NCI-H187 treated with DMSO at 0.1 percent for 48 hours (cell line): ENCODE measurements around the gene MRPL42.
A peak's percentile ranks its signal among the peaks of the same experiment; 100 is the strongest.
"Not testable (repeated sequence)": the region's sequence is repeated elsewhere in the genome, so short reads cannot be mapped to it uniquely, and the experiment has no call there.

Experiments used
- DNase-seq: peaks from one replicate; lab custom pipeline; 2025; lab: John Stamatoyannopoulos, UW

MRPL42 gene

DNA sequence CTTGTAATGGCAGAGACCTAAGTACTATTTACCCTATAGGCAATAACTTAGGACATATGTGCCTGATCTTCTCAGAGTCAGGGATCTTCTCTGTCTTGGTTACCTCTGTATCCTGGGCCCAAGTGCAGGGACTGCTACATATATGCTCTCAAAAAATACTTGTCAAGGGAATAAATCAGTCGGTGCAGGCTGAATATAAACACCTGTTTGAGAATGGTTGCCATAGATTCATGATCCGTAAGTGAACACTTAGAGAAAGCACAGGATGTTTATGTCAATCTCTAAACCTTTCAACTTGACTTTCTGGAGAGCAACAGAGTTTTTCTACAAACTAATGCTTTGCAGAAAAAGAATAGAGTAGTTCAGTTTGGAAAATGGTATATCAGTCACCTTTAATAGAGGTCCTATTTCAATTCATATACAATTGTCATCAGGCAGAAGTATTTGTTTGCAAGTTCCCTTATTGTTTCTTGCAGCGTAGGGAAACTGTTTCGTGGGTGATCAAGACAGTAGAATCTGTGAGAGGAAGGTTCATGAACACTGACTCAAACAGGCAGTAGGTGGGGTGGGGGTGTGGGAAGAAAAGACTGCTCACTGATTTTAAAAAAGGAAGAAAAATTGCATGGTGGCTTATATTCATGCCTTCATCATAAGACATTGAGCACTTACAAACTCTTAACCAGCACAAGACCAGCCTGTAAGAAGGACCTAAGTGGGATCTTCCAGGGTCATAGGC lies 19.6 kb upstream of the MRPL42 start:
- peak; percentile 15 for DNase-seq

- no peak for DNase-seq
Observed at GRCh38 chr12:93448796-93449195, 18.5 kb upstream of the MRPL42 start.

- DNase-seq = no peak
Observed at GRCh38 chr12:93449277-93449676, 18.0 kb upstream of the MRPL42 start.

DNA sequence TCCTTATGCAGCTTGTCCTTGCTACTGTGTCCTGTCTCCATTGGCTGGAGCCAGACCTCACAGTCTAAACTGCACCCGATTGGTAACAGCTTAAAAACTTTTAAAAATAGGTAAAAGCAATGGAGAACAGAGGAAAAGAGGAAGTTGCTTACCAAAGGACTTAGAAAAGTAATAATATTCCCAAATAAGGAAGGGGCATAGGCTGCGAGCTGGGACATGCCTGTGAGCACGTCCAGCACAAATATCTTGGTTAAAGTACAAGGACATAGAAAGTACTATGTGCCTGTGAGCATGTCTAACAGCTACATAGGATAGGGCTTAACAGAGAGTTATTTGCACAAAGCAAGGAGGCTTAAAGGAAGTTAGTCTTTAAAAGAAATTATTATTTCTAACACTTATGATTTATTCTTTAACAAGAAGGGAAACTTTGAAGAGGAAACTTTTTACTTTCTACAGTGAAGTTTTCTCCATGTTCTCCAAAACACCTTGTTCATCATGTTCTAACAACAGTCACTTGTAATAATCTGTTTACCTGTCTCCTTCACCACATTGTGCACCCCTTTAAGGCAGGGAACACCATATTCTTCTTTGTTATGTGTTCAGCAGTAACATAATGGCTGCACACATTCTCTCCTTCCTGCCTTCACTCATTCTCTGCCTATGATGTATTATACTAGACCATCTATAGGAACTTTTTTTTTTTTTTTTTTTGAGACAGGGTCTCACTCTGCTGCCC lies 15.7 kb upstream of the MRPL42 start:
- no peak for DNase-seq

- DNase-seq = no peak
Observed at GRCh38 chr12:93453633-93454032, 13.7 kb upstream of the MRPL42 start.

- no peak for DNase-seq
Observed at GRCh38 chr12:93456077-93456476, 11.2 kb upstream of the MRPL42 start.

DNA sequence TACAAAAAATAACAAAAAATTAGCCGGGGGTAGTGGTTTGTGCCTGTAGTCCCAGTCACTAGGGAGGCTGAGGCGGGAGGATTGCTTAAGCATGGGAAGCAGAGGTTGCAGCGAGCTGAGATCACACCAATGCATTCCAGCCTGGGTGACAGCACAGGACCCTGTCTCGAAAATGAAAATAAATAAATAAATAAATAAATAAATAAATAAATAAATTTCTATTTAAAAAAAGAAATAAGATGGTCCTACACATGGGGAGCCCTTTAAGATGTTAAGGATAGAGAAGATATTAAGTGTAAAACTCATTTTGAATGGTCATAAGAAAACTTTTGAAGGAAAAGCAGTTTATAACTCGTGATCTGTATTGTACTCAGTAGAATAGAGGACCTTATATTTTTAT lies 8.2 kb upstream of the MRPL42 start:
- no peak for DNase-seq

GRCh38 chr12:93460003-93460402 lies 7.3 kb upstream of the MRPL42 start:
- no peak for DNase-seq

GRCh38 chr12:93460902-93461301 lies 6.4 kb upstream of the MRPL42 start:
- no peak for DNase-seq

- DNase-seq = no peak
Observed at GRCh38 chr12:93461503-93461902, 5.8 kb upstream of the MRPL42 start.

GRCh38 chr12:93465841-93466240 lies 1.5 kb upstream of the MRPL42 start:
- DNase-seq = no peak

DNA sequence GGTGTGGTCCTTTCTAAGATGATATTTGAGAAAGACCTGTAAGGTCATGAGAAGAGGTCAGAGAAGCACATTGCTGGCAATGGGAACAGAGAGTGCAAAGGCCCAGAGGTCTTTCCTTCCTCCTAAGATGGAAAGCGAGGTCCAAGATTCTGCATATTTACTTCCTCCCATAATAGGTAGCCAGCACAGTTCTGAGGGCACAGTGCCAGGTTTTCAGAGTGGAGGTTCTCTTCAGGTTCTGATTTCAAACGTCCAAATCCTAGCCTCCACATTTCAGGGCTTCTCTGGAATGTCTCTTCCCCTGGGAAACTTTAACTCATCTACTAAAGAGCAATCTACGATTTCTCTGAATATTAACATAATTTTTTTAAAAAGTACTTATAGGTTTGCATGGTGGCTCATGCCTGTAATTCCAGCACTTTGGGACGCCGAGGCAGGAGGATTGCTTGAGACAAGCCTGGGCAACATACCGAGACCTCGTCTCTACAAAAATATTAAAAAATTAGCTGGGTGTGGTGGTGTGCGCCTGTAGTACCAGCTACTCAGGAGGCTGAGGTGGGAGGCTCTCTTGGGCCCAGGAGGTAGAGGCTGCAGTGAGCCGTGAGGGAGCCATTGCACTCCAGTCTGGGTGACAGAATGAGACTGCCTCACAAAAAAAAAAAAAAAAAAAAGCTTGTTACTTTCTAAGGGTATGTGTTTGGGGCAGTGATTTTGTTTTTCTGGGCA lies 526 bp upstream of the MRPL42 start:
- DNase-seq = no peak

DNA sequence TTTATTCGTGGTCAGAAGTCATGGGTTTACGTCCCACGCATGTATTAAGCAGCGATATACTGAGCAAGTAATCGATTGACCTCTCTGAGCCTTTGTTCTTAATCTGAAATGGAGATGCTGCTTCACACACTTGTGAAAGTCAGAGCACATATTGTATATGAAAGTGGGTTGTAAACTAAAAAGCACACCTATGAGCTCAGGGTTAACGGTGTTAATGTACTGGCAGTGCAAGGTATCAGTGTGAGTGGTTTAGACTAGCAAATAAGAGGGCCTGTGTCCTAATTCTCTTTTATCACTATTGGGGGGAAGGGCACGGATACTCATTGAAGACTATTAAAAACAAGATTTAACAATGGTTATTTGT lies 676 bp downstream of the MRPL42 start:
- no peak for DNase-seq

- no peak for DNase-seq
Observed at GRCh38 chr12:93469386-93469785, 2.1 kb downstream of the MRPL42 start.

DNA sequence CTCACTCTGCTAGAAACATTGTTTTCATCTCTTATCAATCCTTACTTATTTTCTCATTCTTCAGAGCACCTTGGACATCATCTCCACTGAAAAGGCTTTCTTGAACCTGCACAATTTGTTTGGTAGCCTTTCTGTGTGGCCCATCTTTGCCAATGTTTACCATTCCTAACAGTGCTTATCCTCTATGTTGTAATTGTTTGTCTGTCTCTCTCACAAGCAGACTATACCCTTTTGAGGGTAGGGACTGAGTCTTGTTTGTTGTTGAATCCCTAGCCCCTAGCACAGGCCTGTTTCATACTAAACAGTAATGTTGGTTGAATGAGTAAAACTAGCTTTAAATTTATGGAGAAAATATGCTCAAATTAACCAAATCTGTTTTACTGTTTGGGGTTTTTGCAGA lies 9.2 kb downstream of the MRPL42 start:
- DNase-seq = no peak

DNA sequence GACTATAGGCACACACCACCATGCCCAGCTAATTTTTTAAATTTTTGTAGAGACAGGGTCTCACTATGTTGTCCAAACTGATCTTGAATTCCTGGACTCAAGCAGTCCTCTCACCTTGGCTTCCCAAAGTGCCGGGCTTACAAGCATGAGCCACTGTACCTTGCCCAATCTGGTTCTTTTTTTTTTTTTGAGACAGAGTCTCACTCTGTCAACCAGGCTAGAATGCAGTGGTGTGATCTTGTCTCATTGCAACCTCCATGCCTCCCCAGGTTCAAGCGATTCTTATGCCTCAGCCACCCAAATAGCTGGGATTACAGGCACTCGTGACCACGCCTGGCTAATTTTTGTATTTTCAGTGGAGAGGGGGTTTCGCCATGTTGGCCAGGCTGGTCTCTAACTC lies 15.4 kb downstream of the MRPL42 start:
- DNase-seq = no peak

DNA sequence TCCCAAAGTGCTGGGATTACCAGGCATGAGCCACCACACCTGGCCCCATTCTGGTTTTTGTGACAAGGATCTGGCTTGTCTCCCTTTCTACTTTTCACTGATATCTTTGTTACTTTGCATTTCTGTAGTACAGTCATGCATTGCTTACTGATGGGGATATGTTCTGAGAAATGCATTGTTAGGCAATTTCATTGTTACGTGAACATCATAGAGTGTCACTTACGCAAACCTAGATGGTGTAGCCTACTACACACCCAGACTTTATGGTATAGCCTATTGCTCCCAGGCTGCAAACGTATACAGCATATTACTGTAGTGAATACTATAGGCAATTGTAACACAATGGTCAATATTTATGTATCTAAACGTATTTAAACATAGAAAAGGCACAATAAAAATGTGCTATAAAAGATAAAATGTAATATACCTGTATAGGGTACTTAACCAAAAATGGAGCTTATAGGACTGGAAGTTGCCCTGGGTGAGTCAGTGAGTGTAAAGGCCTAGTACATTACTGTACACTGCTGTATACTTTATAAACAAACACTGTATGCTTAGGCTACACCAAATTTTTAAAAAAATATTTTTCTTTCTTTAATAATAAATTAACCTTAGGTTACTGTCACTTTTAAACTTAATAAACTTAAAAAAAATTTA lies 16.0 kb downstream of the MRPL42 start:
- DNase-seq = no peak

GRCh38 chr12:93484315-93484981 lies 17.1 kb downstream of the MRPL42 start:
- DNase-seq = no peak

DNA sequence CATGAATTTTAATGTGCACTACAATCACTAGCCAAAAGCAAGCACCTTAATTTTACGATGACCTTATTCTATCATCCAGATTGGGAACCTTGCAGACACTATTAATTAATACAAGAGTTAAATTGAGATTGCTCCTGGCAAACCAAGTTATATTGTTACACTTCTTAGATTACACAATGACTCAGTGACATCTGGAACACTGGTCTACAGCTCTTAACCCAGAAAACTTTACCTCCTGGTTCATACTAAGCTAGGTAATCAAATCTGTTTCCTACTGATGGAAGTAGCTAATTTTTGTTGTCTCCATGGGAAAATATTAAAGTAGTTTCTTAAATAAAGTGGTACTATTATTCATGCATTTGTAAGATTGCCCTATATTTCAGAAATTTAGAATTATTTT lies 25.5 kb downstream of the MRPL42 start:
- DNase-seq = not testable (repeated sequence)

DNA sequence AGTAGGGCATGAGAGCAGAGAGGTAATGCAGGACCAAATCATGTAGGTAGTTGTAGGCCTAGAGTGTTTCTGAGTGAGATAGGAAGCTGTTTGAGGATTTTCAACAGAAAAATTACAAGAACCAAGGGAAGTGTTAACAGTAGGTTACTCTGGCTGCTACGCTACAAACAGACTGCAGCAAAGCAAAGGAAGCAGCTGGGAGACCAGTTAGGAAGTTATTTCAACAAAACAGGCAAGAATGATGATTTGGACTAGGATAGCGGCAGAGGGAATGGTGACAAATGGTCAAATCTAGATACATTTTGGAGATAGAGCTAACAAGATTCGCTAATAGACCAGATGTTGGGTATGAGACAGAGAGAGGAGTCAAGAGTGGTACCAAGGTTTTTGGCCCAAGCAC lies 26.8 kb downstream of the MRPL42 start:
- DNase-seq = no peak

- DNase-seq = no peak
Observed at GRCh38 chr12:93497456-93497855, 30.1 kb downstream of the MRPL42 start.

DNA sequence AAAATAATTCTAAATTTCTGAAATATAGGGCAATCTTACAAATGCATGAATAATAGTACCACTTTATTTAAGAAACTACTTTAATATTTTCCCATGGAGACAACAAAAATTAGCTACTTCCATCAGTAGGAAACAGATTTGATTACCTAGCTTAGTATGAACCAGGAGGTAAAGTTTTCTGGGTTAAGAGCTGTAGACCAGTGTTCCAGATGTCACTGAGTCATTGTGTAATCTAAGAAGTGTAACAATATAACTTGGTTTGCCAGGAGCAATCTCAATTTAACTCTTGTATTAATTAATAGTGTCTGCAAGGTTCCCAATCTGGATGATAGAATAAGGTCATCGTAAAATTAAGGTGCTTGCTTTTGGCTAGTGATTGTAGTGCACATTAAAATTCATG lies 31.5 kb downstream of the MRPL42 start:
- DNase-seq = not testable (repeated sequence)
